Measurements from ENCODE around the gene GJD3. TPM values are rescaled to one million over a fixed set of nuclear protein-coding genes. Genes with fewer than 3 reads are reported as not detected.
A peak's percentile ranks its signal among the peaks of the same experiment; 100 is the strongest.
"Not testable (repeated sequence)": the region's sequence is repeated elsewhere in the genome, so short reads cannot be mapped to it uniquely, and the experiment has no call there.

GJD3 gene, protein sequence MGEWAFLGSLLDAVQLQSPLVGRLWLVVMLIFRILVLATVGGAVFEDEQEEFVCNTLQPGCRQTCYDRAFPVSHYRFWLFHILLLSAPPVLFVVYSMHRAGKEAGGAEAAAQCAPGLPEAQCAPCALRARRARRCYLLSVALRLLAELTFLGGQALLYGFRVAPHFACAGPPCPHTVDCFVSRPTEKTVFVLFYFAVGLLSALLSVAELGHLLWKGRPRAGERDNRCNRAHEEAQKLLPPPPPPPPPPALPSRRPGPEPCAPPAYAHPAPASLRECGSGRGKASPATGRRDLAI
- 1 to 10 TPM in 1 of 4 donors, not detected in 3; 1.6 TPM for total RNA-seq

DNA sequence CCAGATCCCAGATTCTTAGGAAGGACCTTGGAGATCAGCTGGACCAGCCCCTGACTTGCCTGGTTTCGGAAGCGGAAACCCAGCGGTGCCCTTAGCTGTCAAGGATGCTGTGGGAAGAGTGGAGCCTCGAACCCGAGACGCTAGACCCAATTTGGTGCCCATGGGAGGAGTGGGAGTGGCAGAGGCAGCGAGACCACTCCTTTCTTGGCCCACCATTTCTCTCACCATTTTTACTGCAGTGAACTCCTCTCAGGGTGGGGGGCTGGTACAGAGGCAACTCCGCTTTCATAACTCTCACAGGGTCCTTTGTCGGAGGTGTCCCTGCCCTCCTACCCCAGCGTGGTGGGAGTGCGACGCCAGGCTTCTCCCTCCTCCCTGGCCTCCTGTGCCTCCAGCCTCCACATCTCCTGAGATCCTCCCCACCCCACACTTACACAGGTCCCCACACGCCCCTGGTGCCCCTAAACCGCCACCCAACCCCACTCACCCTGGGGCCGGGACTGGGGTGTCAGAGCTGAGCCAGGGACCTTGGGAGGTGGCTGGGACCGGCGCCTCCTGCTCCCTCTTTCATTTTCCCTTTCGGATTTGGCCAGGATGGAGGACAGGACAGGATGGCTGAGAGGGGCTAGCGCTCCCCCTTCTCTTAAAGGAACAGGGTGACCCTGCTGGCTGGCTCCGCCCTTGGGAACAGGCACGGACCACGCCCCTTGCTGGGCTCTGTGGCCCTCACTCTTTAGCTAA lies at the start of gene GJD3:
GJD3 (minus strand) TSS at position 617 of the 741 bp plus-strand sequence. CDS start 922 bp downstream, outside the sequence.
- H3K27ac ChIP-seq: peak within 1 kb of the TSS in 2 of 4 donors; percentile 10 to 41
- no peaks in the 10 kb centered on the region for H3K36me3 ChIP-seq
- peaks cover 0 to 17% (median 6%) of the 10 kb centered on the region in 4 donors for H3K4me1 ChIP-seq
- H3K4me3 ChIP-seq: peak within 1 kb of the TSS; percentile 31 to 74 (median 64)
- DNase-seq: no peak
- no peaks in the 10 kb centered on the region for H3K27me3 ChIP-seq
- no peak for TF ChIP-seq CTCF (IDR thresholded peaks at IDR 0.05)
- no peaks in the 10 kb centered on the region for H3K9me3 ChIP-seq

DNA sequence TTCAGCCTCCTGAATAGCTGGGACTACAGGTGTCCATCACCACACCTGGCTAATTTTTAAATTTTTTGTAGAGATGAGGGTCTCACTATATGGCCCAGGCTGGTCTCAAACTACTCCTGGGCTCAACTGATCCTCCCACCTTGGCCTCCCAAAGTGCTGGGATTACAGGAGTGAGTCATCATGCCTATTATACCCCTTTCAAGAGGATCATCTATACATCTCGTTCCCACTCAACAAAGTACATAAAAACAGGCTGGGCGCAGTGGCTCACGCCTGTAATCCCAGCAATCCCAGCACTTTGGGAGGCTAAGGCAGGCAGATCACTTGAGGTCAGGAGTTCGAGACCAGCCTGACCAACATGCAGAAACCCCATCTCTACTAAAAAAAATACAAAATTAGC lies 49.8 kb upstream of the GJD3 start:
- H3K36me3 ChIP-seq, H3K9me3 ChIP-seq, H3K4me3 ChIP-seq, DNase-seq, H3K27me3 ChIP-seq, H3K27ac ChIP-seq: not testable (repeated sequence)
- H3K4me1 ChIP-seq: peaks cover 0 to 17% (median 0%) of the 10 kb centered on the region in 4 donors

DNA sequence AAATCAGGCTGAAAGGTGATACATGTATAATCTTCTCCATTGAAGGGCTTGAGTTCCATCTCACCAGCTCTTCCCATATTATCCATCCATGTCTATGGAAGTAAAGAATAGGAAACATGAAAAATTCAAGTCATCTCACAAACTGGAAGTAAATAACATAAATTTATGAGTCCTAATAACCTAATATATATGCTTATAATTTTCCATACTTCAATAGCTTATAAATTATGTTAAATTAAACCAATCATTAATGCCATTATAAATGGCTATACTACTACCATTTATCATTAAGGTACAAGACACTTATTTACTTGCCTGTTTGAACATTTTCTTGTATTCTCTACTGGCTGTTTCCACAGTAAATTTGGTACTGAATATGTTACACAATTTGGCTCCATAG lies 48.3 kb upstream of the GJD3 start:
- no peak overlapping the region for H3K27ac ChIP-seq
- TF ChIP-seq CTCF (IDR thresholded peaks at IDR 0.05) (no peak), POLR2A (IDR thresholded peaks at IDR 0.05) (no peak)
- H3K4me3 ChIP-seq: no peak overlapping the region
- no peaks in the 10 kb centered on the region for H3K36me3 ChIP-seq
- no peak for DNase-seq
- no peaks in the 10 kb centered on the region for H3K9me3 ChIP-seq
- H3K27me3 ChIP-seq: no peaks in the 10 kb centered on the region
- peaks cover 0 to 12% (median 0%) of the 10 kb centered on the region in 4 donors for H3K4me1 ChIP-seq

GRCh38 chr17:40411821-40412220 lies 47.3 kb upstream of the GJD3 start:
- DNase-seq: no peak
- H3K9me3 ChIP-seq: no peaks in the 10 kb centered on the region

GRCh38 chr17:40410082-40410481 lies 45.5 kb upstream of the GJD3 start:
- H3K4me3 ChIP-seq: no peak overlapping the region
- TF ChIP-seq CTCF (IDR thresholded peaks at IDR 0.05): no peak
- no peak for TF ChIP-seq POLR2A (IDR thresholded peaks at IDR 0.05)
- no peak for DNase-seq
- no peaks in the 10 kb centered on the region for H3K36me3 ChIP-seq
- H3K27ac ChIP-seq: no peak overlapping the region
- H3K27me3 ChIP-seq: no peaks in the 10 kb centered on the region
- H3K9me3 ChIP-seq: no peaks in the 10 kb centered on the region
- H3K4me1 ChIP-seq: no peaks in the 10 kb centered on the region

More at GRCh38 chr17:40411821-40412220, 47.3 kb upstream of the GJD3 start:
- no peak overlapping the region for H3K4me3 ChIP-seq
- H3K36me3 ChIP-seq: no peaks in the 10 kb centered on the region
- peaks cover 0 to 5% (median 0%) of the 10 kb centered on the region in 4 donors for H3K4me1 ChIP-seq
- TF ChIP-seq POLR2A (IDR thresholded peaks at IDR 0.05): no peak
- TF ChIP-seq CTCF (IDR thresholded peaks at IDR 0.05): no peak
- H3K27me3 ChIP-seq: no peaks in the 10 kb centered on the region
- no peak overlapping the region for H3K27ac ChIP-seq

- H3K9me3 ChIP-seq, H3K4me3 ChIP-seq, H3K27me3 ChIP-seq, DNase-seq, H3K27ac ChIP-seq, H3K4me1 ChIP-seq, H3K36me3 ChIP-seq: not testable (repeated sequence)
These were observed 45.0 kb upstream of the GJD3 start for GRCh38 chr17:40409540-40409939.
